CD4-positive, CD25-positive, alpha-beta regulatory T cell (primary cell): ENCODE results near the gene CEP250. TPM values are rescaled to one million over a fixed set of nuclear protein-coding genes. Genes with fewer than 3 reads are reported as not detected.
"Not testable (repeated sequence)": the region's sequence is repeated elsewhere in the genome, so short reads cannot be mapped to it uniquely, and the experiment has no call there.

Source experiments
- ATAC-seq, 2 donors: fragments of 150-1000 bp; cut with Tn5 transposase; one replicate each; pipeline ENCODE4 v1.10.0; 2021; ENCODE audit warnings: low read depth in 2 of 2, moderate number of reproducible peaks in 2 of 2, moderate library complexity in 1 of 2
- DNase-seq, 3 donors: peaks; one replicate each; pipeline versions ENCODE4 v3.0.0 to v3.0.0-alpha.2; 2012 to 2022; ENCODE audit warnings: mixed read lengths in 1 of 3
- H3K27ac ChIP-seq: one replicate; pipeline ENCODE4 v1.7.0; 2013; ENCODE audit warnings: mild to moderate bottlenecking, low read length; ENCODE audit not compliant: insufficient read depth, poor library complexity, severe bottlenecking
- H3K27me3 ChIP-seq: one replicate; pipeline ENCODE4 v1.7.0; 2013; ENCODE audit warnings: low read length; ENCODE audit not compliant: control insufficient read depth, insufficient read depth
- H3K36me3 ChIP-seq: one replicate; pipeline ENCODE4 v1.7.0; 2013; ENCODE audit warnings: mild to moderate bottlenecking, low read length, moderate library complexity; ENCODE audit not compliant: control insufficient read depth, insufficient read depth
- H3K4me1 ChIP-seq: 2 replicates; pipeline ENCODE4 v1.7.0; 2013; ENCODE audit warnings: mild to moderate bottlenecking, low read length; ENCODE audit not compliant: insufficient read depth, control insufficient read depth, poor library complexity, severe bottlenecking
- H3K4me3 ChIP-seq: one replicate; pipeline ENCODE4 v1.7.0; 2013; ENCODE audit warnings: low read depth, mild to moderate bottlenecking, low read length, moderate library complexity
- H3K9me3 ChIP-seq, 2 experiments: 1 replicate in 1 of 2; 2 replicates in 1 of 2; pipeline ENCODE4 v1.7.0; 2013; ENCODE audit warnings: low read length in 2 of 2, mild to moderate bottlenecking in 1 of 2, moderate library complexity in 1 of 2; ENCODE audit not compliant: control insufficient read depth in 2 of 2
- H3K27ac Mint-ChIP-seq, 3 donors: one replicate each; pipeline ENCODE4 v1.8.0; 2020 to 2022; ENCODE audit warnings: mild to moderate bottlenecking in 3 of 3, mixed read lengths in 3 of 3, moderate library complexity in 2 of 3
- H3K27me3 Mint-ChIP-seq: one replicate; pipeline ENCODE4 v1.8.0; 2022; ENCODE audit warnings: mild to moderate bottlenecking, mixed read lengths
- H3K36me3 Mint-ChIP-seq: one replicate; pipeline ENCODE4 v1.8.0; 2020; ENCODE audit warnings: mixed read lengths
- H3K4me1 Mint-ChIP-seq, 4 donors: one replicate each; pipeline ENCODE4 v1.8.0; 2020 to 2022; ENCODE audit warnings: mixed read lengths in 4 of 4, mild to moderate bottlenecking in 1 of 4
- H3K4me3 Mint-ChIP-seq, 4 donors: one replicate each; pipeline ENCODE4 v1.8.0; 2020 to 2022; ENCODE audit warnings: mild to moderate bottlenecking in 4 of 4, mixed read lengths in 4 of 4, moderate library complexity in 3 of 4
- H3K9me3 Mint-ChIP-seq, 7 donors: one replicate each; pipeline ENCODE4 v1.8.0; 2020 to 2022; ENCODE audit warnings: mixed read lengths in 7 of 7, mild to moderate bottlenecking in 3 of 7, moderate library complexity in 2 of 7
- polyA plus RNA-seq, 4 donors: library from polyadenylated mRNA; unstranded; fragments of 300-500 nt; fragmentation: Illumina TruSeq; gene quantifications; one replicate each; pipeline ENCODE4 v1.2.3, GENCODE V29; 2021
- total RNA-seq: library from RNA; stranded (reverse); gene quantifications from one replicate; pipeline ENCODE4 v1.2.3, GENCODE V29; 2022

The CEP250 gene
- total and polyA plus RNA-seq, 5 donors from 2014 or later, result 4.7 to 64.1 (median 4.9) TPM

DNA sequence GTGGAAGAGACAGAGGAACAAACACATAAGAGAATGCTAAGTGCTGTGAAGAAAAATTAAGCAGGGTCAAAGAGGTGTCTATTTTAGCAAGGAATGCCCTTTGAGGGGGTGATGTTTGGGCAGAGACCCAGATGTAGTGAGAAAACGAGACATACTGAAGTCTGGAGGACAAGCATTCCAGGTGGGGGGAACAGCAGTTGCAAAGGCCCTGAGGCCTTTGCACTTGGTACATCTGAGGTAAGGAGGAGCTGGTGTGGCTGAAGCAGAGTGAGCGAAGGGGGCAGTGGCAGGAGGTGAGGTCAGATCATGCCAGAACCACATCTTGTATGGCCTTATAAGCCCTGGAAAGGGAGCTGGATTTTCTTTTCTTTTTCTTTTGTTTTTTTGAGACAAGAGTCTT is 11.2 kb upstream of the CEP250 start:
- ATAC-seq, result no peak
- DNase-seq, result no peak
- H3K4me1 ChIP-seq, result peaks cover 4% of the 10 kb centered on the region

DNA sequence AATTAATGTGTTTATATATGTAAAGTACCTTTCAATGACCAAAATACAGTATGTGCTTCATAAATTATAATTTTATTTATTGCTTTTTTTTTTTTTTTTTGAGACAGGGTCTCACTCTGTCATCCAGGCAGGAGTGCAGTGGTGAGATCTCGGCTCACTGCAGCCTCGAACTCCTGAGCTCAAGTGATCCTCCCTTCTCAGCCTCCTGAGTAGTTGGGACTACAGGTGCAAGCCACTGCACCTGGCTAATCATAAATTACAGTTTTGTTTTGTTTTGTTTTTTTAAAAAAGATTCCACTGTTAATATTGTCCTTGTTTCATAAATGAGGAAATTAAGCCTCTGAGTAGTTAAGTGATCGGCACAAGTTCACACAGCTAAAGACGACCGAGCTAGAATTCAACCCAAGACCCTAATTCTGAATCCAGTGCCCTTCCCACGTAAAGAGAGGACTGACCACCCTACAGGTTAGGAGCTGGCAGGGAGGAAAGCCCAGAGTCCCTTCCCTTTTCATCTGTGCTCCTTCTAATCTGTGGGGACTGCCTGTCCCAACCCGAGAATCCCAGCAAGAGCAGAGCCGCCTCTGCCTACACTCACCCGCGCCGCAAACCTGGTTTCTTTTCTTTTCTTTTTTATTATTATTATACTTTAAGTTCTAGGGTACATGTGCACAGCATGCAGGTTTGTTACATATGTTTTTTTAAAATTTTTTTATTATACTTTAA is 8.9 kb upstream of the CEP250 start:
- H3K27me3 ChIP-seq, result peaks cover 2% of the 10 kb centered on the region
- Mint-ChIP-seq H3K27ac (no peak overlapping the region), H3K36me3 (no peaks in the 10 kb centered on the region), H3K27me3 (peaks cover 11% of the 10 kb centered on the region), H3K4me1 (peaks cover 0 to 7% (median 2%) of the 10 kb centered on the region in 4 donors), H3K9me3 (no peaks in the 10 kb centered on the region), H3K4me3 (peak overlapping the region in 3 of 4 donors; percentile 62 to 67 (median 65))
- peak overlapping the region; percentile 38 for H3K4me3 ChIP-seq
- no peaks in the 10 kb centered on the region for H3K9me3 ChIP-seq
- DNase-seq, result no peak
- H3K36me3 ChIP-seq, result no peaks in the 10 kb centered on the region
- no peak for ATAC-seq
- peaks cover 4% of the 10 kb centered on the region for H3K4me1 ChIP-seq
- H3K27ac ChIP-seq, result no peak overlapping the region

More for the DNA sequence above, 11.2 kb upstream of the CEP250 start:
- no peak overlapping the region for H3K4me3 ChIP-seq
- no peaks in the 10 kb centered on the region for H3K36me3 Mint-ChIP-seq
- H3K27ac ChIP-seq, result no peak overlapping the region
- H3K9me3 Mint-ChIP-seq, result no peaks in the 10 kb centered on the region
- peaks cover 5% of the 10 kb centered on the region for H3K27me3 ChIP-seq
- no peaks in the 10 kb centered on the region for H3K36me3 ChIP-seq
- peaks cover 26% of the 10 kb centered on the region for H3K27me3 Mint-ChIP-seq
- peaks cover 0 to 11% (median 5%) of the 10 kb centered on the region in 4 donors for H3K4me1 Mint-ChIP-seq
- no peaks in the 10 kb centered on the region for H3K9me3 ChIP-seq
- H3K4me3 Mint-ChIP-seq, result no peak overlapping the region
- no peak overlapping the region for H3K27ac Mint-ChIP-seq

DNA sequence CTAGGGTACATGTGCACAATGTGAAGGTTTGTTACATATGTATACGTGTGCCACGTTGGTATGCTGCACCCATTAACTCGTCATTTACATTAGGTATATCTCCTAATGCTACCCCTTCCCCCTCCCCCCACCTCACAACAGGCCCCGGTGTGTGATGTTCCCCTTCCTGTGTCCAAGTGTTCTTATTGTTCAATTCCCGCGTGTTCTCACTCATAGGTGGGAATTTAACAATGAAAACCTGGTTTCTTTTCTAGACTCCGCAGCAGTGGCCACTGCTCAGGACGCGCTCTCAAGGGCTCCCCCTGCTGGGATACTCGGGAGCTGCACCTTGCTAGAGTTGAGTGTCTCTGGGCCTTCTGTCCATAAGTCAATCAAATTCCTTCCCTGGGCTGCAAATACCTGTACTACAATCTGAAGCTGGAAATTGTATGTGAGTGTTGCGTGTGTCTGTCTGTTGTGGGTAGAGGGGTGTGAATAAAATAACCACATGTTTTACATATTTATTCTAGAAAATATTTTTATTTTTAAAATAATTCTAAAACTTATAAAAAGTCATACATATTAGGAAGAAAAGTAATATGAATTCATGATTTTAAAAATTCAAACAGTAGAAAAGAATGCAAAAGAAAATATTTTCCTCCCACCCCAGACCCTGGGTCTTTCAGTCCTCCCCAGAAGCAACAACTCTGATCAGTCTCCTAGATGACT is 8.2 kb upstream of the CEP250 start:
- ATAC-seq (peak; percentile 94), DNase-seq (peak; percentile 79 to 85 (median 84))
- Histone ChIP-seq H3K4me1 (peaks cover 4% of the 10 kb centered on the region), H3K27me3 (peaks cover 2% of the 10 kb centered on the region), H3K36me3 (no peaks in the 10 kb centered on the region), H3K9me3 (no peaks in the 10 kb centered on the region), H3K4me3 (peak overlapping the region; percentile 38), H3K27ac (no peak overlapping the region)
- peak overlapping the region; percentile 55 to 91 (median 72) for H3K4me3 Mint-ChIP-seq
- peaks cover 4% of the 10 kb centered on the region for H3K27me3 Mint-ChIP-seq
- H3K9me3 Mint-ChIP-seq, result no peaks in the 10 kb centered on the region
- no peaks in the 10 kb centered on the region for H3K36me3 Mint-ChIP-seq
- H3K4me1 Mint-ChIP-seq, result peaks cover 0 to 7% (median 2%) of the 10 kb centered on the region in 4 donors
- peak overlapping the region in 1 of 3 donors; percentile 68 for H3K27ac Mint-ChIP-seq

DNA sequence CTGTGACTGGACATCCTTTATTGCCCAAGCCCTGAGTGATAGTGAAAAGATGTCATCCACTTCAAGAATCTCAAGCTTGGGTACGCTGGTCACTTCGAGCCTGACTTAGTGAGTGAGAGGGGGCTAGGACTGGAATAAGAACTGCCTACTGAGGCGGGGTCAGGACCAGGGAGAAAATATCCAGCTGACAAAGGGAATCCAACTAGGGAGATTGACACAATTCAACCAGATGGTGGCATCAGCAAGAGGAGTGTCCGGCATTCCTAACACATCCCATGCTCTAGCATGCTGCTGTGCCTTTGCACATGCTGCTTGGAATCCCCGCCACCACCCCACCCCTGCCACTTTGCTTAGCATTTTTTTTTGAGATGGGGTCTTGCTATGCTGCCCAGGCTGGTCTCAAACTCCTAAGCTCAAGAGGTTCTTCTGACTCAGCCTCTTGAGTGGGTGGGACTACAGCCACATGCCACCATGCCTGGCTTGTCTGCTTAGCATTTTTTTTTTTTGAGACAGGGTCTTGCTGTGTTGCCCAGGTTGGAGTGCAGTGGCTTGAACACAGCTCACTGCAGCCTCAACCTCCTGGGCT is 6.5 kb upstream of the CEP250 start:
- no peak overlapping the region for H3K4me3 ChIP-seq
- no peaks in the 10 kb centered on the region for H3K36me3 ChIP-seq
- no peaks in the 10 kb centered on the region for H3K9me3 ChIP-seq
- no peak overlapping the region for H3K27ac ChIP-seq
- peaks cover 4% of the 10 kb centered on the region for H3K4me1 ChIP-seq
- peaks cover 4% of the 10 kb centered on the region for H3K27me3 Mint-ChIP-seq
- no peaks in the 10 kb centered on the region for H3K27me3 ChIP-seq
- no peak overlapping the region for H3K27ac Mint-ChIP-seq
- H3K36me3 Mint-ChIP-seq, result no peaks in the 10 kb centered on the region
- H3K9me3 Mint-ChIP-seq, result no peaks in the 10 kb centered on the region
- ATAC-seq (no peak), DNase-seq (no peak)
- no peak overlapping the region for H3K4me3 Mint-ChIP-seq
- peaks cover 0 to 12% (median 2%) of the 10 kb centered on the region in 4 donors for H3K4me1 Mint-ChIP-seq

DNA sequence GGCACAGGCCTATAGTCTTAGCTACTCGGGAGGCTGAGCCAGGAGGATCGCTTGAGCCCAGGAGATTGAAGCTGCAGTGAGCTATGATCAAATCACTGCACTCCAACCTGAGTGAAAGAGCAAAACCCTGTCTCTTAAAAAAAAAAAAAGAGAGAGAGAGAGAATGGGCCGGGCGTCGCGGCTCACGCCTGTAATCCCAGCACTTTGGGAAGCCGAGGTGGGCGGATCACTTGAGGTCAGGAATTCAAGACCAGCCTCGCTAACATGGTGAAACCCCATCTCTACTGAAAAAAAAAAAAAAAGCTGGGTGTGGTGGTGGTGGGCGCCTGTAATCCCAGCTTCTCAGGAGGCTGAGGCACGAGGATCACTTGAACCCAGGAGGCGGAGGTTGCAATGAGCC is 5.5 kb upstream of the CEP250 start:
- H3K36me3 Mint-ChIP-seq, H3K9me3 Mint-ChIP-seq, H3K27ac Mint-ChIP-seq, DNase-seq, H3K4me3 Mint-ChIP-seq, H3K27me3 Mint-ChIP-seq, H3K36me3 ChIP-seq, H3K4me3 ChIP-seq, H3K27me3 ChIP-seq, H3K9me3 ChIP-seq, ATAC-seq, H3K27ac ChIP-seq: not testable (repeated sequence)
- peaks cover 0 to 20% (median 5%) of the 10 kb centered on the region in 4 donors for H3K4me1 Mint-ChIP-seq
- peaks cover 11% of the 10 kb centered on the region for H3K4me1 ChIP-seq

DNA sequence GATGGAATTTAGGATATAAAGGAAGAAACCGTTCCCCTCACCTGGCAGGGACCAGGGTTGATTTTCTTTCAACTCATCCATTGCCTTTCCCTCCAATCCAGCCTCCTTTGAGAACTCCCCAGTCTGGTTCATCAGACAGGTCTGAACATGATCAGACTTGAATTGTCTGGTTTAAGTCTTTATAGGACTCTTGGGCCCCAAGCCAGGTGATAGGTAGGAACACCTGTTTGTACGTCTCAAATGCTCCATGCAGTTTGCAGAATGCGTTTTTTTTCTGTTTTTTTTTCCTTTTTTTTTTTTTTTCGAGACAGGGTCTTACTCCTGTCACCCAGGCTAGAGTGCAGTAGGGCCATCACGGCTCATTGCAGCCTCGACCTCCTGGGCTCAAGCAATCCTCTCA is 4.1 kb upstream of the CEP250 start:
- Mint-ChIP-seq H3K36me3 (no peaks in the 10 kb centered on the region), H3K9me3 (no peaks in the 10 kb centered on the region), H3K4me3 (no peak overlapping the region), H3K27ac (no peak overlapping the region), H3K4me1 (peaks cover 0 to 28% (median 13%) of the 10 kb centered on the region in 4 donors), H3K27me3 (no peaks in the 10 kb centered on the region)
- Histone ChIP-seq H3K9me3 (no peaks in the 10 kb centered on the region), H3K27ac (no peak overlapping the region), H3K4me1 (peaks cover 14% of the 10 kb centered on the region), H3K27me3 (no peaks in the 10 kb centered on the region), H3K36me3 (no peaks in the 10 kb centered on the region), H3K4me3 (no peak overlapping the region)
- no peak for DNase-seq
- ATAC-seq, result no peak

DNA sequence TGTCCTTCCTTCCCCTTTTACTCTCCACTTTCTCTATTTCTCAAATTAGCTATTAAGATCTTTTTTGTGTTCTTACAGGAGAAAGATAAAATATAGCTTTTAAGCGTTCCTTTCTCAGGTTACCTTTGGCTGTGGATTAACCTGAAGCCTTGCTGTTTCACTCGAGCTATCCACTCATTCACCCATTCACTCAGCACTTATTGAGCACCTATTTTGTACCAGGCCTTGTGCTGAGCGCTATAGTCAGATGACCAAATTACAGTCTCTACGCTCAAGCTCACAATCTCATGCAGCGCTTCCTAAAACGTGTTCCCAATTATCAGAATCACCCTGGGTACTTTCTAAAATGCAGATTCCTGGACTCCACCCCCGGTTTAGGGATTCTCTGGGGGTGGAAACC is 1.8 kb upstream of the CEP250 start:
- H3K4me3 Mint-ChIP-seq, result peak overlapping the region; percentile 90 to 96 (median 94)
- Histone ChIP-seq H3K27ac (no peak overlapping the region), H3K36me3 (no peaks in the 10 kb centered on the region), H3K27me3 (no peaks in the 10 kb centered on the region), H3K9me3 (no peaks in the 10 kb centered on the region), H3K4me1 (peaks cover 10% of the 10 kb centered on the region), H3K4me3 (no peak overlapping the region)
- H3K9me3 Mint-ChIP-seq, result no peaks in the 10 kb centered on the region
- DNase-seq, result no peak
- no peak for ATAC-seq
- H3K4me1 Mint-ChIP-seq, result peaks cover 0 to 33% (median 24%) of the 10 kb centered on the region in 4 donors
- no peaks in the 10 kb centered on the region for H3K36me3 Mint-ChIP-seq
- H3K27ac Mint-ChIP-seq, result peak overlapping the region in 1 of 3 donors; percentile 76
- H3K27me3 Mint-ChIP-seq, result no peaks in the 10 kb centered on the region
